Upper lobe of left lung (tissue), 4 donors: Measurements from ENCODE around the gene GALNT10.

Experiments used
- POLR2A ChIP-seq, 4 donors: fragments of 450-650 bp; IDR thresholded peaks; one replicate each; pipeline ENCODE4 v1.5.1; 2016 to 2017; ENCODE audit warnings: antibody characterized with exemption in 4 of 4, mild to moderate bottlenecking in 2 of 4
- POLR2AphosphoS5 ChIP-seq, 2 donors: sonication (generic); formaldehyde crosslinking; IDR thresholded peaks; one replicate each; pipeline ENCODE4 v1.5.1; 2017; ENCODE audit warnings: antibody characterized with exemption in 2 of 2
- TF ChIP-seq, protein P1 (sequence below), 6 experiments: fragments of 450-650 bp in 4 of 6; fragments of 200-600 bp in 2 of 6; sonication (generic) in 2 of 6; IDR thresholded peaks; one replicate each; pipeline ENCODE4 v1.5.1; 2016 to 2019; ENCODE audit warnings: antibody characterized with exemption in 6 of 6

DNA sequence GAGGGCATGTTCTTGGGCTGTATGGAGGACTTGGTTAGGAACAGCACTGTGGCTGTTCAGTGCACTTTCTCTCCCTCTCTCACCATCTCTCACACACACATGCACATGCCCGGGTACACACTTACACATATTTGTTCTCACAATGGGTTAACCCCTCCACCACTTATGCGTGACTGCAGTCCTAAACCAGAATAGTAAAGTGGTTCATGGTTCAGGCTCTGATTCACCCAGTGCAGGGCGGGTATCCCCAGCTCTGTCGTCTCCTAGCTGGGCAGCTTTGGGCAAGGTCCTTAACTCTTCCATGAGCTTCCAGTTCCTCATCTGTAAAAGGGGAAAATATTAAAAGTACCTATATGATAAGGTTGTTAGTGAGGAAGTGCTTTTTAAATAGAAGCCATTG is 45.3 kb upstream of the GALNT10 start:
- TF ChIP-seq, protein P1, sequence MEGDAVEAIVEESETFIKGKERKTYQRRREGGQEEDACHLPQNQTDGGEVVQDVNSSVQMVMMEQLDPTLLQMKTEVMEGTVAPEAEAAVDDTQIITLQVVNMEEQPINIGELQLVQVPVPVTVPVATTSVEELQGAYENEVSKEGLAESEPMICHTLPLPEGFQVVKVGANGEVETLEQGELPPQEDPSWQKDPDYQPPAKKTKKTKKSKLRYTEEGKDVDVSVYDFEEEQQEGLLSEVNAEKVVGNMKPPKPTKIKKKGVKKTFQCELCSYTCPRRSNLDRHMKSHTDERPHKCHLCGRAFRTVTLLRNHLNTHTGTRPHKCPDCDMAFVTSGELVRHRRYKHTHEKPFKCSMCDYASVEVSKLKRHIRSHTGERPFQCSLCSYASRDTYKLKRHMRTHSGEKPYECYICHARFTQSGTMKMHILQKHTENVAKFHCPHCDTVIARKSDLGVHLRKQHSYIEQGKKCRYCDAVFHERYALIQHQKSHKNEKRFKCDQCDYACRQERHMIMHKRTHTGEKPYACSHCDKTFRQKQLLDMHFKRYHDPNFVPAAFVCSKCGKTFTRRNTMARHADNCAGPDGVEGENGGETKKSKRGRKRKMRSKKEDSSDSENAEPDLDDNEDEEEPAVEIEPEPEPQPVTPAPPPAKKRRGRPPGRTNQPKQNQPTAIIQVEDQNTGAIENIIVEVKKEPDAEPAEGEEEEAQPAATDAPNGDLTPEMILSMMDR (IDR thresholded peaks at IDR 0.05): no peak
- no peak for TF ChIP-seq POLR2A (IDR thresholded peaks at IDR 0.05)
- no peak for TF ChIP-seq POLR2AphosphoS5 (IDR thresholded peaks at IDR 0.05)
